ENCODE data around the gene IGFBP4. TPM values are rescaled to one million over a fixed set of nuclear protein-coding genes. Genes with fewer than 3 reads are reported as not detected.

Gene IGFBP4
- total and polyA plus RNA-seq, 2 donors (not counting 1 experiment from before 2014, with no cell fraction given): 436 to 1,130 TPM

DNA sequence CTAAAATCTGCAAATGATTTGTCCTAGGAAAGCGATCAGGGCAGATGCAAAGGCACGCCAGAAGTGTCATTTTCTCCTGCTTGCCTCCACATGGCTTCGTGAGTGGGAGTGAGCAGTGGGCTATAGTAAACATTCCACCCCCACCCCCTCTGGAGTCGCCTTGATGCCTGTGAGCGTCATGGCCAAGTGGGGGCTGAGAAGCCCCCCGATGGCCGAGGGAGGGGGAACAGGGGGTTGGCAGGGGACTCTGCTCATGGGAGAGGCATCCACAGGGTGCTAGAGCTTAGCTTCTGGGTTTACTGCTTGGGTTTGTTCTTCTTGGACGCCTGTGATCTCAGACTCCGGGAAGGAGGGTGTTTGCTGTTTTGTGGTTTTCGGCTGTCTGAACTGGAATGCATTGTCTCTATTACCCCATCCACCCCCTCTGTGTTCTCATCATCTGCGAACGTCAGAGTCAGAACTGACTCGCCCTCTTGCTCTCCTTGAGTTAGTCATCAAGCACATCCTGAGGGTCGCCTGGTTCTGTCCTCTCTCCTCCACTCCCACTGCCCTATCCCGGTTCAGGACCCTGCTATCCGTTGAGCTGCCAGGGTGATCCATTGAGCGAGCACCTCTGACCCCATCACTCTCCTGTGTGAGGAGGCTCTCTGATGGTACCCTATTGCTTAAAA lies 42.7 kb downstream of the IGFBP4 start:
- Histone ChIP-seq H3K36me3 (ENCODE audit: control insufficient read depth, insufficient read depth, low read length) (no peaks in the 10 kb centered on the region), H3K4me3 (replicated peaks in 1 of 4; ENCODE audit: control extremely low read depth in 1 of 4, insufficient read depth in 1 of 4, low read depth in 3 of 4, low read length in 4 of 4) (peak overlapping the region in 3 of 4 experiments; percentile 16 to 38 (median 23)), H3K4me2 (ENCODE audit: extremely low read depth, insufficient read depth, low read length) (peak overlapping the region; percentile 81), H4K20me1 (ENCODE audit: control insufficient read depth, extremely low read depth, insufficient read depth, low read length) (no peaks in the 10 kb centered on the region), H2AFZ (ENCODE audit: low read length) (no peak overlapping the region), H3K9me3 (ENCODE audit: control insufficient read depth, insufficient read depth, low read depth, low read length) (no peaks in the 10 kb centered on the region), H3K27ac (ENCODE audit: insufficient read depth, low read length) (peak overlapping the region; percentile 97), H3K79me2 (ENCODE audit: control insufficient read depth, insufficient read depth, low read length) (no peaks in the 10 kb centered on the region), H3K4me1 (ENCODE audit: control insufficient read depth, extremely low read depth, insufficient read depth, low read length) (peaks cover 35% of the 10 kb centered on the region), H3K27me3 (ENCODE audit: control insufficient read depth, insufficient read depth, low read length) (no peaks in the 10 kb centered on the region), H3K9ac (ENCODE audit: insufficient read depth, low read length) (peak overlapping the region; percentile 69)
- no peak for TF ChIP-seq EZH2 (IDR thresholded peaks at IDR 0.05; ENCODE audit: low read length, missing control alignments)
- TF ChIP-seq, protein P1, sequence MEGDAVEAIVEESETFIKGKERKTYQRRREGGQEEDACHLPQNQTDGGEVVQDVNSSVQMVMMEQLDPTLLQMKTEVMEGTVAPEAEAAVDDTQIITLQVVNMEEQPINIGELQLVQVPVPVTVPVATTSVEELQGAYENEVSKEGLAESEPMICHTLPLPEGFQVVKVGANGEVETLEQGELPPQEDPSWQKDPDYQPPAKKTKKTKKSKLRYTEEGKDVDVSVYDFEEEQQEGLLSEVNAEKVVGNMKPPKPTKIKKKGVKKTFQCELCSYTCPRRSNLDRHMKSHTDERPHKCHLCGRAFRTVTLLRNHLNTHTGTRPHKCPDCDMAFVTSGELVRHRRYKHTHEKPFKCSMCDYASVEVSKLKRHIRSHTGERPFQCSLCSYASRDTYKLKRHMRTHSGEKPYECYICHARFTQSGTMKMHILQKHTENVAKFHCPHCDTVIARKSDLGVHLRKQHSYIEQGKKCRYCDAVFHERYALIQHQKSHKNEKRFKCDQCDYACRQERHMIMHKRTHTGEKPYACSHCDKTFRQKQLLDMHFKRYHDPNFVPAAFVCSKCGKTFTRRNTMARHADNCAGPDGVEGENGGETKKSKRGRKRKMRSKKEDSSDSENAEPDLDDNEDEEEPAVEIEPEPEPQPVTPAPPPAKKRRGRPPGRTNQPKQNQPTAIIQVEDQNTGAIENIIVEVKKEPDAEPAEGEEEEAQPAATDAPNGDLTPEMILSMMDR (conservative IDR thresholded peaks at IDR 0.05 in 1 of 2, IDR thresholded peaks at IDR 0.05 in 1 of 2; ENCODE audit: low read depth in 1 of 2, low read length in 2 of 2): no peak
- DNase-seq (ENCODE audit: low read depth in 2 of 2): peak; percentile 99

DNA sequence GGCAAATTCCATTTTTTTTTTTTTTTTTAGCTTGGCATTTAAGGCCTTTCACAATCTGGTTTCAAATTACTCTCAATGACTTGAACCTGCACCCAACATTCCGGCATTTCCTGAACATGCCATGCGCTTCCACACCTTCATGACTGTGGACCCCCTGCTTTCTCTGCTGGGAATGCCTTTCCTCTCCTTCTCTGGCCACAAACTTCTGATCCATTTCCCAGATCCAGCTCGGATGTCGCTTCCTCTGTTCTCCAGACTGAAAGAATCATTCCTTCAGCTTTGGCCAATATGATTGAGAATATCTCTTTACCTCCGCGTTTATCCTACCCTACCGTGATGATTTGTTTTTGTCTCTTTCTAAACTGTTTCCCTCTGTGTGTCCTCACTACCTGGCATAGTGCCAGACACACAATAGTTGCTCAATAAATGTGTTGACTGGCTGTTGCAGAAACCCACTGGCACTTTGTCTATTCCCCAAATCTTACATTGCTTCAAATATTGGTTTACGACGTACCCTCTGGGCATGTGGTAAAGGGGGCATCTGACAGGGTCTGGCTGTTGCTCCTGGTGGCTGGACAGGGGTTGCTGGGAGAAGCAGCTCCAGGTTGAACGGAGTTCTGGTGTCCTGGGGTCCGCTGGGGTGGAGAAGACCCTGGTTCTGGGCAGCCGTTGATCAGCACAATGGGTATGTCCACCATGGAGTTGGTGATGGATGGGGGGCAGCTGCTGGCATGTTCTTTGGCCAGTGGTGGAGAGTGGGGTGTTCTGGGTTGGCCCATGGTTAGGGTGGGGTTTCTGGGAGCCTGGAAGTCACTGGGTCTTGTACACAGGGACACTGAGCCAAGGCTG lies 43.5 kb downstream of the IGFBP4 start:
- TF ChIP-seq EZH2 (IDR thresholded peaks at IDR 0.05; ENCODE audit: low read length, missing control alignments): no peak
- Histone ChIP-seq H2AFZ (ENCODE audit: low read length) (no peak overlapping the region), H3K36me3 (ENCODE audit: control insufficient read depth, insufficient read depth, low read length) (no peaks in the 10 kb centered on the region), H3K9me3 (ENCODE audit: control insufficient read depth, insufficient read depth, low read depth, low read length) (no peaks in the 10 kb centered on the region), H4K20me1 (ENCODE audit: control insufficient read depth, extremely low read depth, insufficient read depth, low read length) (no peaks in the 10 kb centered on the region), H3K4me3 (replicated peaks in 1 of 4; ENCODE audit: control extremely low read depth in 1 of 4, insufficient read depth in 1 of 4, low read depth in 3 of 4, low read length in 4 of 4) (no peak overlapping the region), H3K79me2 (ENCODE audit: control insufficient read depth, insufficient read depth, low read length) (no peaks in the 10 kb centered on the region), H3K27ac (ENCODE audit: insufficient read depth, low read length) (peak overlapping the region; percentile 97), H3K4me2 (ENCODE audit: extremely low read depth, insufficient read depth, low read length) (peak overlapping the region; percentile 55), H3K27me3 (ENCODE audit: control insufficient read depth, insufficient read depth, low read length) (no peaks in the 10 kb centered on the region), H3K4me1 (ENCODE audit: control insufficient read depth, extremely low read depth, insufficient read depth, low read length) (peaks cover 35% of the 10 kb centered on the region), H3K9ac (ENCODE audit: insufficient read depth, low read length) (peak overlapping the region; percentile 54)
- peak; percentile 81 to 90 for DNase-seq (ENCODE audit: low read depth in 2 of 2)

DNA sequence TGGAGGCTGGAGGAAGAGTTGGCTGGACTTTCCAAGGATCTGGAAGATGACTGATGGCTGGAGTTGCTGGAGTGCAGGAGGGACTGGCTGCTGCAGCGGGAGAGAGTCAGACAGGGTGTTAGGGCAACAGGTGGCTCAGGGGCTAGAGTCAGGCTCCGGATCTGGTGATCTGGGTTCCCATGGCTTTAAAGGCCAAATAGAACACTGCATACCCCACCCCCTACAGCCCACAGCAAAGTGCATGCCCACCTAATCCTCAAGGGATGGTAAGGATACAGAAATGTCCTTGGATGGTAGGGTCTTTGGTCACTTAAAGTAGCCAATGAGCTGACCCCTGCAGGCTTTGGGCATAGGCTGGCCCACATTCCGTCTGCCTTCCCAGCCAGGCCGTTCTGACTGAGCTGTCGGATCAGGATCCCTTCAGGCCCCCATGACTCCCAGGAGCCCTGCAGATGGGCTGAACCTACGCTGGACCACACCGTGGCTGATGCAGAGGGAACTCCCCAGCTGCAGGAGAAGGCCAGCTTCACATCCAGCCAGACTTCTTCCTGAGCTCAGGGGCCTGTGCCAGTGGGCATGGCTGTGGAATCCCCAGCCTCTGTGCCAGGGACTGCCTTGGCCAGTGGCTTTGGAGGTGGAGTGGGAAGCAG lies 44.2 kb downstream of the IGFBP4 start:
- no peaks in the 10 kb centered on the region for H3K79me2 ChIP-seq (ENCODE audit: control insufficient read depth, insufficient read depth, low read length)
- H3K4me3 ChIP-seq (replicated peaks in 1 of 4; ENCODE audit: control extremely low read depth in 1 of 4, insufficient read depth in 1 of 4, low read depth in 3 of 4, low read length in 4 of 4): no peak overlapping the region
- H3K4me2 ChIP-seq (ENCODE audit: extremely low read depth, insufficient read depth, low read length): no peak overlapping the region
- DNase-seq (ENCODE audit: low read depth in 2 of 2): peak in 1 of 2 donors; percentile 27
- peaks cover 35% of the 10 kb centered on the region for H3K4me1 ChIP-seq (ENCODE audit: control insufficient read depth, extremely low read depth, insufficient read depth, low read length)
- no peaks in the 10 kb centered on the region for H3K36me3 ChIP-seq (ENCODE audit: control insufficient read depth, insufficient read depth, low read length)
- no peaks in the 10 kb centered on the region for H3K9me3 ChIP-seq (ENCODE audit: control insufficient read depth, insufficient read depth, low read depth, low read length)
- H4K20me1 ChIP-seq (ENCODE audit: control insufficient read depth, extremely low read depth, insufficient read depth, low read length): no peaks in the 10 kb centered on the region
- H3K27ac ChIP-seq (ENCODE audit: insufficient read depth, low read length): peak overlapping the region; percentile 97
- H2AFZ ChIP-seq (ENCODE audit: low read length): no peak overlapping the region
- no peak overlapping the region for H3K9ac ChIP-seq (ENCODE audit: insufficient read depth, low read length)
- no peaks in the 10 kb centered on the region for H3K27me3 ChIP-seq (ENCODE audit: control insufficient read depth, insufficient read depth, low read length)
- TF ChIP-seq, protein P1 (conservative IDR thresholded peaks at IDR 0.05 in 1 of 2, IDR thresholded peaks at IDR 0.05 in 1 of 2; ENCODE audit: low read depth in 1 of 2, low read length in 2 of 2): no peak
- TF ChIP-seq EZH2 (IDR thresholded peaks at IDR 0.05; ENCODE audit: low read length, missing control alignments): no peak
